Naive thymus-derived CD8-positive, alpha-beta T cell (primary cell): ENCODE results near the gene SAFB. TPM values are rescaled to one million over a fixed set of nuclear protein-coding genes. Genes with fewer than 3 reads are reported as not detected.

Source experiments
- ATAC-seq, 2 donors: fragments of 150-1000 bp; cut with Tn5 transposase in 1 of 2; sonication (Bioruptor Pico), chemical (Tn5 transposase) in 1 of 2; 1 replicate in 1 of 2; 2 replicates in 1 of 2; pipeline ENCODE4 v1.10.0; 2021; ENCODE audit warnings: mild to moderate bottlenecking in 2 of 2, moderate library complexity in 2 of 2
- POLR2A ChIA-PET: fragments of 350-600 bp; sonication (Branson Sonifier 250); formaldehyde crosslinking; loops from one replicate; lab custom pipeline; 2021; ENCODE audit warnings: antibody characterized with exemption; lab: Charles Lee
- DNase-seq, 10 donors: peaks; one replicate each; pipeline versions ENCODE4 v3.0.0 to v3.0.0-alpha.2; 2020 to 2022
- H3K27ac Mint-ChIP-seq, 10 donors: one replicate each; pipeline ENCODE4 v1.8.0; 2020 to 2022; ENCODE audit warnings: mild to moderate bottlenecking in 10 of 10, mixed read lengths in 10 of 10, moderate library complexity in 4 of 10, inconsistent platforms in 1 of 10
- H3K27me3 Mint-ChIP-seq, 5 donors: one replicate each; pipeline ENCODE4 v1.8.0; 2021 to 2022; ENCODE audit warnings: mixed read lengths in 5 of 5
- H3K36me3 Mint-ChIP-seq, 3 donors: one replicate each; pipeline ENCODE4 v1.8.0; 2020 to 2022; ENCODE audit warnings: mixed read lengths in 3 of 3, mild to moderate bottlenecking in 2 of 3, inconsistent platforms in 1 of 3
- H3K4me1 Mint-ChIP-seq, 4 donors: one replicate each; pipeline ENCODE4 v1.8.0; 2021 to 2022; ENCODE audit warnings: mixed read lengths in 4 of 4
- H3K4me3 Mint-ChIP-seq, 10 donors: one replicate each; pipeline ENCODE4 v1.8.0; 2020 to 2022; ENCODE audit warnings: mild to moderate bottlenecking in 10 of 10, mixed read lengths in 10 of 10, moderate library complexity in 6 of 10, inconsistent platforms in 1 of 10
- H3K9me3 Mint-ChIP-seq, 9 donors: one replicate each; pipeline ENCODE4 v1.8.0; 2020 to 2022; ENCODE audit warnings: mixed read lengths in 9 of 9, mild to moderate bottlenecking in 3 of 9, inconsistent platforms in 1 of 9, moderate library complexity in 1 of 9
- polyA plus RNA-seq, 3 donors: library from polyadenylated mRNA; unstranded; fragments of 300-500 nt; fragmentation: Illumina TruSeq; gene quantifications; one replicate each; pipeline ENCODE4 v1.2.3, GENCODE V29; 2021
- total RNA-seq, 8 experiments: library from RNA in 2 of 8; stranded (reverse) in 2 of 8; gene quantifications; one replicate each; pipeline ENCODE4 v1.2.3 and lab custom pipeline; 2021 to 2026

Gene SAFB
- total and polyA plus RNA-seq, 5 experiments from 2014 or later: 28.6 to 191 (median 135) TPM

DNA sequence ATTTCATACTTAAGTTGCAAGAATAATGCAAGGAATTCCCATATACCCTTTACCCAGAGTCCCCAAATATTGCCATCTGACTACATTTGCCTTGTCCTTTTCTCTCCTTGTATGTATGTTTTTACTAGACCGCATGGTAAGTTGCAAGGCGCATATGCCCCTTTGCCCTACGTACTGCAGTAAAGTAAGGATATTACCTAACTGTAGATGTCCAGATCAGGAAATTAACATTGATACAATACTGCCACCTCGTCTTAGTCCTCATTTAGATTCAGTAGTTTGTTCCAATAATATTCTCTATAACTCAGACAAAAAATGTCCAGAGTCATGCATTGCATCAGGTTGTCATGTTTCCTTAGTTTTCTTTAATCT is 9.3 kb downstream of the SAFB start:
- H3K27me3 Mint-ChIP-seq: no peaks in the 10 kb centered on the region
- H3K4me1 Mint-ChIP-seq: peaks cover 31 to 86% (median 74%) of the 10 kb centered on the region in 4 donors
- POLR2A ChIA-PET: no interaction called here
- no peak for DNase-seq
- H3K27ac Mint-ChIP-seq: peak overlapping the region in 7 of 10 donors; percentile 26 to 74 (median 46)
- H3K36me3 Mint-ChIP-seq: peaks cover 4 to 76% (median 9%) of the 10 kb centered on the region in 3 donors
- H3K9me3 Mint-ChIP-seq: no peaks in the 10 kb centered on the region
- no peak for ATAC-seq
- peak overlapping the region in 8 of 10 donors; percentile 7 to 57 (median 45) for H3K4me3 Mint-ChIP-seq

DNA sequence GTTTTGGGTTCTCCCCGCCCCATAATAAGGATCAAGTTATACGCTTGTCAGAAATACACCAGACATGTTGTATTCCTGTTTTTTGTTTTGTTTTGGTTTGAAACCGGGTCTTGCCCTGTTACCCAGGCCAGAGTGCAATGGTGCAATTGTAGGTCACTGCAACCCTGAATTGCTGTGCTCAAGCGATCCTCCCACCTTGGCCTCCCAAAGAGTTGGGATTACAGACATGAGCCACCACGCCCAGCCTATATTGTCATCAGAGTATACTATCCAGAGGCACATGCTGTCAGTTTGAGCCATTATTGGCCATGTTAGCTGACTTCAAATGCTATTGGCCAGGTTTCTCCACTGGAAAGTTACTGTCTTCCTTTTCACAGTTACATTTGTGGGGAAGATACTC is 9.8 kb downstream of the SAFB start:
- DNase-seq (no peak), ATAC-seq (no peak)
- H3K27me3 Mint-ChIP-seq: no peaks in the 10 kb centered on the region
- peak overlapping the region in 7 of 10 donors; percentile 7 to 57 (median 42) for H3K4me3 Mint-ChIP-seq
- H3K4me1 Mint-ChIP-seq: peaks cover 28 to 86% (median 73%) of the 10 kb centered on the region in 4 donors
- peak overlapping the region in 8 of 10 donors; percentile 13 to 74 (median 42) for H3K27ac Mint-ChIP-seq
- POLR2A ChIA-PET: no interaction called here
- H3K36me3 Mint-ChIP-seq: peaks cover under 1 to 74% (median 7%) of the 10 kb centered on the region in 3 donors
- no peaks in the 10 kb centered on the region for H3K9me3 Mint-ChIP-seq

DNA sequence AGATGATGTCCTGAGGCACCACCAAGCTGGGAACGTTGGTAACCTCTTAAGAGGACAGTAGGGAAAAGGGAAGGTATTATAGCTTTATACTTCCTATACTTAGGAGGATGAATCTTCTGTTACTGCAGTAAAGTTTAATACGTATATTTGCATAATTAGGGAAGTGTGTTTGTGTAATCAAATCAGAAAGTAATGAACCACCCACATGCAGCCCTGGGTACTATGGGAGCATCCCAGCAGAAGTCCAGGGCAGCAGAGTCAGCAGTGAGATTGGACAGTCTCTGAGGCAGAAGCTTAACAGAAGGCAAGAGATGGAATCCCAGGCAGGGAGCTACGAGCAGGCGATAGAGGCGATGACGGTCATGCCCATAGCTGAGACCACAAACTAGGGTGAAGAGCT is 12.5 kb downstream of the SAFB start:
- H3K36me3 Mint-ChIP-seq: peaks cover 0 to 65% (median 0%) of the 10 kb centered on the region in 3 donors
- no peaks in the 10 kb centered on the region for H3K27me3 Mint-ChIP-seq
- H3K4me3 Mint-ChIP-seq: peak overlapping the region in 2 of 10 donors; percentile 24 to 28
- POLR2A ChIA-PET: interaction anchor here (3.2 kb wide), 1 partner anchor 13 kb away, joined by 8 read pairs; the partner anchor contains the start of genes SAFB and SAFB2
- ATAC-seq: no peak
- H3K9me3 Mint-ChIP-seq: no peaks in the 10 kb centered on the region
- no peak for DNase-seq
- peak overlapping the region in 7 of 10 donors; percentile 3 to 85 (median 18) for H3K27ac Mint-ChIP-seq
- H3K4me1 Mint-ChIP-seq: peaks cover 29 to 78% (median 57%) of the 10 kb centered on the region in 4 donors

GRCh38 chr19:5637971-5638370 is 15.1 kb downstream of the SAFB start:
- Mint-ChIP-seq H3K4me1 (peaks cover 22 to 74% (median 51%) of the 10 kb centered on the region in 4 donors), H3K36me3 (peaks cover 0 to 69% (median 9%) of the 10 kb centered on the region in 3 donors), H3K9me3 (no peaks in the 10 kb centered on the region), H3K4me3 (no peak overlapping the region), H3K27me3 (no peaks in the 10 kb centered on the region), H3K27ac (peak overlapping the region in 2 of 10 donors; percentile 23 to 60)
- DNase-seq (no peak), ATAC-seq (no peak)
- POLR2A ChIA-PET: no interaction called here

DNA sequence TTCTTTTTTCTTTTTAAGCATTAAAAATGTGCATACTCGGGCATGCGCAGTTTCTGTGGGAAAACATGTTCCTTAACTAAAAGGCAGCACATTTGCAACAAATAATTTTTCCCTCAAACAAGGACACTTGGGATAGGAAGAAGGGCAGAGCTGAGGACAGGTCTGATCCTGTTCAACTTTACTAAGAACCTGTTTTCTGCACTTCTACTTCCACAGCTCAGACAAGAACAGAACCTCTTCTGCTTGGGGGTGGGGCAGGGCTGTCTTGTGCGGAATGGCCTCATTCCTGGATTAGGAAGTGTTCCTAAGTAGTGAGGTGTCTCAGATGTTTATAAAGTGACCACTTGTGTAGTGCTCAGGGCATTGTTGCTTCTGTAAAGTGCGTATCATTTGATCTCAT is 18.3 kb downstream of the SAFB start:
- DNase-seq (no peak), ATAC-seq (no peak)
- H3K27ac Mint-ChIP-seq: peak overlapping the region in 3 of 10 donors; percentile 0 to 77 (median 48)
- peak overlapping the region in 2 of 10 donors; percentile 3 to 19 for H3K4me3 Mint-ChIP-seq
- H3K9me3 Mint-ChIP-seq: no peaks in the 10 kb centered on the region
- H3K4me1 Mint-ChIP-seq: peaks cover 24 to 66% (median 44%) of the 10 kb centered on the region in 4 donors
- peaks cover 0 to 81% (median 9%) of the 10 kb centered on the region in 3 donors for H3K36me3 Mint-ChIP-seq
- POLR2A ChIA-PET: interaction anchor here (0.6 kb wide), 1 partner anchor 33 kb away, joined by 3 read pairs; no protein-coding TSS in a partner anchor
- H3K27me3 Mint-ChIP-seq: no peaks in the 10 kb centered on the region

DNA sequence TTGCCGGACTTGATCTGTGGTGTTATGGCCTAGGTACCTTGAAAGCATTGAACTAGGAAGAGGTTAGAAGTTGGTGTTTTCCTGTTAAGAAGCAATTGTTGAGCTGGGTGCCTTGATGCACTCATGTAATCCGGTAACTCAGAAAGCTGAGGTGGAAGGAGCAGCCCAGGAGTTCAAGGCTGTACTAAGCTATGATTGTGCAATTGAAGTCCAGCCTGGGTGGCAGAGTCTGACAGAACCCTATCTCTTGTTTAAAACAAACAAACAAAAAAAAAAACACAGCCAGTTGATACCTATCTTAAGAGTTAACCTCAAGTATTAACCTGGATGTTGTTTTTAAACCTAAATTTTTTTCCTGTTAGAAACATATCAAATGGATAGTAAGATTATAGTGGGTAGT is 19.3 kb downstream of the SAFB start:
- ATAC-seq (no peak), DNase-seq (no peak)
- Mint-ChIP-seq H3K4me1 (peaks cover 29 to 71% (median 49%) of the 10 kb centered on the region in 4 donors), H3K4me3 (no peak overlapping the region), H3K36me3 (peaks cover 0 to 88% (median 9%) of the 10 kb centered on the region in 3 donors), H3K27me3 (no peaks in the 10 kb centered on the region), H3K9me3 (no peaks in the 10 kb centered on the region), H3K27ac (peak overlapping the region in 6 of 10 donors; percentile 0 to 72 (median 50))
- POLR2A ChIA-PET: interaction anchor here (0.6 to 0.7 kb wide), 2 partner anchors 20 to 48 kb away, joined by 4 to 6 read pairs; no protein-coding TSS in a partner anchor

- POLR2A ChIA-PET: interaction anchor here (0.6 to 0.7 kb wide), 3 partner anchors 33 to 583 kb away, joined by 3 to 6 read pairs (median 4); no protein-coding TSS in a partner anchor
Observed at GRCh38 chr19:5643060-5643459, 20.2 kb downstream of the SAFB start.

GRCh38 chr19:5644037-5644436 is 21.2 kb downstream of the SAFB start:
- Mint-ChIP-seq H3K27ac (peak overlapping the region in 4 of 10 donors; percentile 19 to 80 (median 70)), H3K27me3 (no peaks in the 10 kb centered on the region), H3K36me3 (peaks cover 5 to 92% (median 16%) of the 10 kb centered on the region in 3 donors), H3K4me3 (no peak overlapping the region), H3K4me1 (peaks cover 27 to 58% (median 44%) of the 10 kb centered on the region in 4 donors), H3K9me3 (no peaks in the 10 kb centered on the region)
- DNase-seq (no peak), ATAC-seq (no peak)
- POLR2A ChIA-PET: interaction anchor here (0.6 kb wide), 1 partner anchor 12 kb away, joined by 4 read pairs; no protein-coding TSS in a partner anchor

More at GRCh38 chr19:5643060-5643459, 20.2 kb downstream of the SAFB start:
- no peak for DNase-seq
- Mint-ChIP-seq H3K4me3 (no peak overlapping the region), H3K27ac (peak overlapping the region in 2 of 10 donors; percentile 9 to 40), H3K9me3 (no peaks in the 10 kb centered on the region), H3K36me3 (peaks cover under 1 to 91% (median 12%) of the 10 kb centered on the region in 3 donors), H3K27me3 (no peaks in the 10 kb centered on the region), H3K4me1 (peaks cover 27 to 63% (median 42%) of the 10 kb centered on the region in 4 donors)
- ATAC-seq: no peak

DNA sequence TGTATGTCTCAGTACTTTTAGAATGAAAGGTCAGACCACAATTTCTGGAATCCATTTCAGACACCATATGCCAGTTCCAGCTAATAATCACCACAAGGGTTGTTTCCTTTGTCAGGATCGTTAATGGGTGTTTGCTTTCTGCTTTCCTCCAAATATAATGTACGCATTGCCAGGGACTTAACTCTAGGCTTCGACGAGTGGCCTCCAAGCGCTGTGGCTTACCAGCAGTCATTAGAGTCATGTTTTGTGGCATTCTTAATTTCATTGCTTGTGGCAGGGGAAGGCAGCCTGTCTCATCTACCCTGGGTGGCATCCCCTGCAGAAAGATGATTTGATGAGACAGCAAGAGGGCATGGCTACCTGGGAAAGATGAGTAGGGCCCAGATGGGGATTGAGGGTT is 22.5 kb downstream of the SAFB start:
- H3K27ac Mint-ChIP-seq: peak overlapping the region in 6 of 10 donors; percentile 18 to 83 (median 52)
- H3K9me3 Mint-ChIP-seq: no peaks in the 10 kb centered on the region
- DNase-seq (no peak), ATAC-seq (no peak)
- no peaks in the 10 kb centered on the region for H3K27me3 Mint-ChIP-seq
- peaks cover 25 to 49% (median 41%) of the 10 kb centered on the region in 4 donors for H3K4me1 Mint-ChIP-seq
- peaks cover 5 to 93% (median 21%) of the 10 kb centered on the region in 3 donors for H3K36me3 Mint-ChIP-seq
- H3K4me3 Mint-ChIP-seq: peak overlapping the region in 1 of 10 donors; percentile 8
- POLR2A ChIA-PET: no interaction called here

DNA sequence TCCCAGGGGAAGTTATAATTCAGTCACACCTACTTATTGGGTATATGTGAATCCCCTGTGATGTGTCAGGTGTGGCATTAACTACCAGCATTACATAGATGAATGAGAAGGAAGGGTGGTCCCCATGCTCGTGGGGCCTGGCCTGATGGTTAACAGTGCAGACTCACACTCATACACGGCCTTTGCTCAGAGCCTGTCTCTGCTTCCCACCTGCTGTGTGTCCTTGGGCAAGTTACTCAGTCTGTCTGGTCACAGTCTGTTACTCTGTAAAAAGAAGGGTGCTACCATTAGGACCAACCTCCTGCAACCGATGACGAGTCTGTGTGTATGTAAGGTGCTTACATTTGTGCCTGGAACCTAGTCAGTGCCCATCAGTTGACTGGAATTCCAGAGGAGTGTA is 23.8 kb downstream of the SAFB start:
- peaks cover 21 to 43% (median 33%) of the 10 kb centered on the region in 4 donors for H3K4me1 Mint-ChIP-seq
- no peak for ATAC-seq
- no peak overlapping the region for H3K4me3 Mint-ChIP-seq
- H3K9me3 Mint-ChIP-seq: no peaks in the 10 kb centered on the region
- DNase-seq: no peak
- no peaks in the 10 kb centered on the region for H3K27me3 Mint-ChIP-seq
- H3K27ac Mint-ChIP-seq: peak overlapping the region in 6 of 10 donors; percentile 23 to 83 (median 36)
- peaks cover 5 to 93% (median 20%) of the 10 kb centered on the region in 3 donors for H3K36me3 Mint-ChIP-seq
- POLR2A ChIA-PET: no interaction called here

DNA sequence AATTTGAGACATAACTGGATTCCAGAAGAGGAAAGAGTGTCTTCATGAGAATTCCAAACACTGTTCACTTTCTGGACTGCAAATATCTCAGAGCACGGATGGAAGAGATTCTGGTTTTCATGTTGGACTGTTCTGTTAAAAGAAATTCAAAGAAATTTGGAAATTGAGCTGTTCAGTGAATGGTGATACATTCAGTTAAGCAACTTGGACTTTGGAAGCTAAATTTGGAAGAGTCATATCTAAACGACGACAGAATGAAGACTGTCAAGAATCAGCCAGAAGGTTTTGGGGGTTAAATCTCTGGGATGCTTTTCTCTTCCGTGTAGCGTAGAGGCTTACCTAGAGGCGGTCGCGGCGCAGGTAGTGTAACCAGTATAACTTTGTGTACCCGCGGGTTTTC is 25.6 kb downstream of the SAFB start:
- Mint-ChIP-seq H3K36me3 (peaks cover 5 to 92% (median 21%) of the 10 kb centered on the region in 3 donors), H3K4me3 (no peak overlapping the region), H3K4me1 (peaks cover 15 to 36% (median 20%) of the 10 kb centered on the region in 4 donors), H3K27ac (peak overlapping the region in 2 of 10 donors; percentile 29 to 73), H3K9me3 (no peaks in the 10 kb centered on the region), H3K27me3 (no peaks in the 10 kb centered on the region)
- ATAC-seq: no peak
- POLR2A ChIA-PET: interaction anchor here (0.5 to 0.6 kb wide), 3 partner anchors 24 to 1778 kb away, joined by 3 to 6 read pairs (median 5); partner anchors contain the start of gene DUS3L
- no peak for DNase-seq

DNA sequence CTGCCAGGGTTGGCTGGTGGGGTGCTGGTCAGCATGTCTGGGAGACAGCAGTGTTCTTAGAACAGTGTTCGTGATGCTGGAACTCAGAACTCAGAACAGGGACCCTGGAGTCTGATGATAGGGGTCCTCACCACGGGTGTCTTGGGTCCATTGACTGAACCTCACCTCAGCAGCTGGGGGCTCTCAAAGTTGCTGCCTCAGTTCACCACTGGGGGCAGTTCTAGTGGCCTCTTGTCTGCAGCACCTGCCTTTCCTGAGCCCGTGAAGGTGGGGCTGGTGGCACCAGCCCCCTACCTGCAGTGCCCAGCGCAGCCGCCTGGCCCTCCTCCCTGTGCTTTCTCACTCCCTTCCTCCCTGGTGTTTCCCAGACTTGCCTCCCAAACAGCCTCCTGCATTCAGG is 28.5 kb downstream of the SAFB start:
- H3K4me1 Mint-ChIP-seq: peaks cover 4 to 12% (median 8%) of the 10 kb centered on the region in 4 donors
- H3K27ac Mint-ChIP-seq: peak overlapping the region in 1 of 10 donors; percentile 56

GRCh38 chr19:5652261-5652660 is 29.4 kb downstream of the SAFB start:
- no peak for ATAC-seq
- DNase-seq: no peak
- H3K27me3 Mint-ChIP-seq: no peaks in the 10 kb centered on the region
- H3K4me3 Mint-ChIP-seq: no peak overlapping the region
- H3K27ac Mint-ChIP-seq: no peak overlapping the region
- peaks cover 5 to 89% (median 32%) of the 10 kb centered on the region in 3 donors for H3K36me3 Mint-ChIP-seq
- H3K4me1 Mint-ChIP-seq: peaks cover 0 to 5% (median 2%) of the 10 kb centered on the region in 4 donors
- POLR2A ChIA-PET: no interaction called here
- no peaks in the 10 kb centered on the region for H3K9me3 Mint-ChIP-seq

More for the DNA sequence above, 28.5 kb downstream of the SAFB start:
- Mint-ChIP-seq H3K4me3 (no peak overlapping the region), H3K36me3 (peaks cover 5 to 90% (median 29%) of the 10 kb centered on the region in 3 donors), H3K27me3 (no peaks in the 10 kb centered on the region), H3K9me3 (no peaks in the 10 kb centered on the region)
- DNase-seq (no peak), ATAC-seq (peak; percentile 30 to 39)
- POLR2A ChIA-PET: no interaction called here
